ENCODE results near the gene HHIPL2. TPM values are rescaled to one million over a fixed set of nuclear protein-coding genes. Genes with fewer than 3 reads are reported as not detected.

Gene HHIPL2
- total RNA-seq, 4 donors from 2014 or later: 0.21 to 1.5 TPM; not detected in 2

DNA sequence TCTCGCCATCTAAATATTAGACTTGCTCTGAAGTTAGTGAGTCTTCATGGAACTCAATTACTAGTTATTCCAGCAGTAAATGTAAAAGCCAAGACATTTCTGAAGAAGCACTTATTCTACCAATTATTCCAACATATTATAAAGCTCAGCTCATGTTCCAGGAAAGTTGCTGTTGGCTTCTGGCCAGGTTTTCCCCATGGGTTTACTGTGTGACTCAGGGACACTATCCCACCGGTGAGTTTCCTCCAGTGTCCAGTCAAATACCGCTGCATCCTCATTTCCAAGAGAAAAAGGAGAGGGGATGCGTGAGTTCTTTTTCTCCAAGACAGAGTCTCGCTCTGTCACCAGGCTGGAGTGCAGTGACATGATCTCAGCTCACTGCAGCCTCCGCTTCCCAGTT, 9.2 kb upstream of the HHIPL2 start:
- Histone ChIP-seq H3K9me3 (no peaks in the 10 kb centered on the region), H3K36me3 (peaks cover 0 to 67% (median 0%) of the 10 kb centered on the region in 3 donors), H3K4me1 (no peaks in the 10 kb centered on the region), H3K4me3 (no peak overlapping the region), H3K27ac (no peak overlapping the region), H3K27me3 (no peaks in the 10 kb centered on the region)
- WGBS, 2 donors: 67 to 69% methylated on average over 6 of the region's 6 CpGs
- TF ChIP-seq EP300 (IDR thresholded peaks at IDR 0.05) (no peak), POLR2A (IDR thresholded peaks at IDR 0.05) (no peak)
- TF ChIP-seq, protein P1, sequence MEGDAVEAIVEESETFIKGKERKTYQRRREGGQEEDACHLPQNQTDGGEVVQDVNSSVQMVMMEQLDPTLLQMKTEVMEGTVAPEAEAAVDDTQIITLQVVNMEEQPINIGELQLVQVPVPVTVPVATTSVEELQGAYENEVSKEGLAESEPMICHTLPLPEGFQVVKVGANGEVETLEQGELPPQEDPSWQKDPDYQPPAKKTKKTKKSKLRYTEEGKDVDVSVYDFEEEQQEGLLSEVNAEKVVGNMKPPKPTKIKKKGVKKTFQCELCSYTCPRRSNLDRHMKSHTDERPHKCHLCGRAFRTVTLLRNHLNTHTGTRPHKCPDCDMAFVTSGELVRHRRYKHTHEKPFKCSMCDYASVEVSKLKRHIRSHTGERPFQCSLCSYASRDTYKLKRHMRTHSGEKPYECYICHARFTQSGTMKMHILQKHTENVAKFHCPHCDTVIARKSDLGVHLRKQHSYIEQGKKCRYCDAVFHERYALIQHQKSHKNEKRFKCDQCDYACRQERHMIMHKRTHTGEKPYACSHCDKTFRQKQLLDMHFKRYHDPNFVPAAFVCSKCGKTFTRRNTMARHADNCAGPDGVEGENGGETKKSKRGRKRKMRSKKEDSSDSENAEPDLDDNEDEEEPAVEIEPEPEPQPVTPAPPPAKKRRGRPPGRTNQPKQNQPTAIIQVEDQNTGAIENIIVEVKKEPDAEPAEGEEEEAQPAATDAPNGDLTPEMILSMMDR (IDR thresholded peaks at IDR 0.05): no peak
- DNase-seq (ENCODE audit: low spot score in 2 of 2): no peak

DNA sequence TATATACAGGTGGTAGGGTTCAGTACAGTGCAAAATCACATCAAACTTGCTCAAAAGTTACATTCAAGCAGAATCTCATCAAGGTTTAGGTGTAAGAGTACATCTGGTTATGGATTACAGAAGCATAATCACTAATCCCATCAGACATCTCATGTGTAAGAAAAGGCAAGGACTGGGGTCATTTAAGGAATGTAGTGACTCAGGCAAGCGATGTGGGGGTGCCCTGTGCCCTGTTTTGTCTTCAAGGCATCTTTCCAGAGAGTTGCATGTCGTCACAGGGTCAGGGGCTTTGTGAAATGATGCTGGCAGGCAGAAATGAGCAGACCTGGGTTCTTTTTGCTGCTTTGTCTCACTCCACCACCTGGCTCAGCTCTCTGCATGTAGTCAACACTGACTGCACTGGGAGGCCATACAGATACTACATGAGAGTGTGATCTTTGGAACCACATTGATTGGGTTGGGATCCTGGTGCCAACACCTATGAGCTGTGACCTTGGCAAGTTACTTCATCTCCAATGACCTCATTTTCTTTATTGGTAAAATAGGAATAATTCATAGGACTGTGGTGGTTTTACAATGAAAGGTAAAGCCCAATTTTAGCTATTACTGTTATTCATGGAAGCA, 8.2 kb upstream of the HHIPL2 start:
- TF ChIP-seq POLR2A (IDR thresholded peaks at IDR 0.05): no peak
- TF ChIP-seq, protein P1 (IDR thresholded peaks at IDR 0.05): no peak
- TF ChIP-seq EP300 (IDR thresholded peaks at IDR 0.05): no peak
- Histone ChIP-seq H3K27me3 (no peaks in the 10 kb centered on the region), H3K4me1 (no peaks in the 10 kb centered on the region), H3K9me3 (no peaks in the 10 kb centered on the region), H3K4me3 (no peak overlapping the region), H3K27ac (no peak overlapping the region), H3K36me3 (peaks cover 0 to 61% (median 0%) of the 10 kb centered on the region in 3 donors)
- no peak for DNase-seq (ENCODE audit: low spot score in 2 of 2)
- 73 to 82% methylated on average over 2 of the region's 2 CpGs for WGBS, 2 donors

DNA sequence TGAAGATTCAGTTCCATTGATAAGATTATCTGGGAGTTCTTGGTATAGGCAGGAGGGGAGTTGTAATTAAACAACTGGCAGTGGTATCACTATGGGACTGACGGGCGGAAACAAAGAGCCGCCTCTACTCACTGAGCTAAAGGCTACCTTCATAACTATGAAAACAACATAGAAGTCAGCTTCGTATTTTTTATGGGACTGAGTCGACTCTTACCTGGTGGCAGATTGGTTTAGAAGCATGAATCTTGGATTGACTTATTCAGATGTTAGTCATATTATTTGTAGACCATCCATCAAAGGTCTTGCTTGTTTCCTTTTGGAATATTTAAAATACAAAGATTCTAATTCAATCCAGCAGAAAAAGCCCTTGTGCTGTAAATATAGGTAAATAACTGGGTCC, 6.3 kb upstream of the HHIPL2 start:
- H3K4me1 ChIP-seq: no peaks in the 10 kb centered on the region
- WGBS, 2 donors: 91 to 94% methylated on average over 5 of the region's 5 CpGs
- peaks cover 0 to 42% (median 0%) of the 10 kb centered on the region in 3 donors for H3K36me3 ChIP-seq
- TF ChIP-seq, protein P1 (IDR thresholded peaks at IDR 0.05): no peak
- no peak for TF ChIP-seq POLR2A (IDR thresholded peaks at IDR 0.05)
- no peak for TF ChIP-seq EP300 (IDR thresholded peaks at IDR 0.05)
- H3K9me3 ChIP-seq: no peaks in the 10 kb centered on the region
- H3K27me3 ChIP-seq: no peaks in the 10 kb centered on the region
- H3K4me3 ChIP-seq: no peak overlapping the region
- no peak for DNase-seq (ENCODE audit: low spot score in 2 of 2)
- H3K27ac ChIP-seq: no peak overlapping the region

DNA sequence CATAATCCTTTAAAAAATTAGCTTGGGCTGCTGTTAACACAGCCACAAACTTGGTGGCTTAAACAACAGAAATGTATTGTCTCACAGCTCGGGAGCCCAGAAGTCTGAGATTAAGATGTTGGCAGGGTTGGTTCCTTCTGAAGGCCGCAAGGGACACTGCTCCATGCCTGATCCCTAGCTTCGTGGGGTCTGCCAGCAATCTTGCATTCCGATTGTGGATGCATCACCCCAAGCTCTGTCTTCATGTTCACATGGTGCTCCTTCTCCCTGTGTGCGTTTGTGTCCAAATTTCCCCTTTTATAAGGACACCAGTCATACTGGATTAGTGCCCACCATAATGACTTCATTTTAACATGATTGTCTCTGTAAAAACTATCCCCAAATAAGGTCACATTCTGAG, 5.0 kb upstream of the HHIPL2 start:
- WGBS, 2 donors: 54 to 59% methylated on average over 5 of the region's 5 CpGs
- H3K4me1 ChIP-seq: no peaks in the 10 kb centered on the region
- DNase-seq (ENCODE audit: low spot score in 2 of 2): no peak
- H3K27ac ChIP-seq: no peak overlapping the region
- no peaks in the 10 kb centered on the region for H3K27me3 ChIP-seq
- no peaks in the 10 kb centered on the region for H3K9me3 ChIP-seq
- TF ChIP-seq EP300 (IDR thresholded peaks at IDR 0.05) (no peak), POLR2A (IDR thresholded peaks at IDR 0.05) (no peak)
- TF ChIP-seq, protein P1 (IDR thresholded peaks at IDR 0.05): no peak
- no peak overlapping the region for H3K4me3 ChIP-seq
- H3K36me3 ChIP-seq: peaks cover 0 to 29% (median 0%) of the 10 kb centered on the region in 3 donors

- Histone ChIP-seq H3K36me3 (no peaks in the 10 kb centered on the region), H3K27ac (no peak overlapping the region), H3K4me1 (no peaks in the 10 kb centered on the region), H3K27me3 (peaks cover 0 to 17% of the 10 kb centered on the region in 2 donors), H3K9me3 (no peaks in the 10 kb centered on the region), H3K4me3 (no peak overlapping the region)
- TF ChIP-seq POLR2A (IDR thresholded peaks at IDR 0.05): no peak
- TF ChIP-seq, protein P1 (IDR thresholded peaks at IDR 0.05): no peak
- no peak for TF ChIP-seq EP300 (IDR thresholded peaks at IDR 0.05)
- no peak for DNase-seq (ENCODE audit: low spot score in 2 of 2)
- 38 to 46% methylated on average over 4 to 7 of the region's 8 CpGs for WGBS, 2 donors
Measured at GRCh38 chr1:222547260-222547614, 667 bp downstream of the HHIPL2 start.
